DND-41 (cell line): ENCODE data around the gene TOM1L1.

ENCODE experiments used
- ATAC-seq: fragments of 200-7000 bp; cut with Tn5 transposase; 3 replicates; pipeline ENCODE4 v1.9.1; 2021; ENCODE audit warnings: low read depth; ENCODE audit not compliant: insufficient read depth
- DNase-seq: peaks from one replicate; pipeline ENCODE4 v3.0.0-alpha.2; 2020
- H2AFZ ChIP-seq: 2 replicates; pipeline ENCODE4 v1.6.0; 2012; ENCODE audit warnings: low read depth, low read length
- H3K27ac ChIP-seq: 2 replicates; pipeline ENCODE4 v1.5.1; 2012; ENCODE audit warnings: low read length, inconsistent platforms
- H3K27me3 ChIP-seq: fragments of 200-600 bp; sonication (generic); 2 replicates; pipeline ENCODE4 v1.6.0; 2012; ENCODE audit warnings: low read length, mild to moderate bottlenecking, inconsistent platforms; ENCODE audit not compliant: insufficient read depth, poor library complexity
- H3K36me3 ChIP-seq: 2 replicates; pipeline ENCODE4 v1.5.1; 2012; ENCODE audit warnings: low read length, inconsistent platforms; ENCODE audit not compliant: insufficient read depth
- H3K4me1 ChIP-seq: 2 replicates; pipeline ENCODE4 v1.5.1; 2012; ENCODE audit warnings: mild to moderate bottlenecking, low read length; ENCODE audit not compliant: insufficient read depth
- H3K4me2 ChIP-seq: 2 replicates; pipeline ENCODE4 v1.6.0; 2012; ENCODE audit warnings: mild to moderate bottlenecking, moderate library complexity, low read length, inconsistent platforms; ENCODE audit not compliant: insufficient read depth
- H3K4me3 ChIP-seq, 2 experiments: fragments of 200-600 bp in 1 of 2; shearing (Covaris generic) in 1 of 2; 2 replicates each; pipeline ENCODE4 v1.5.1; 2012 to 2016; ENCODE audit warnings: inconsistent platforms in 2 of 2, low read length in 2 of 2, mild to moderate bottlenecking in 2 of 2, low read depth in 1 of 2, moderate library complexity in 1 of 2
- H3K79me2 ChIP-seq: 2 replicates; pipeline ENCODE4 v1.6.0; 2012; ENCODE audit warnings: low read length, inconsistent platforms; ENCODE audit not compliant: insufficient read depth
- H3K9ac ChIP-seq: 2 replicates; pipeline ENCODE4 v1.6.0; 2012; ENCODE audit warnings: low read depth, mild to moderate bottlenecking, inconsistent platforms, low read length, moderate library complexity
- H3K9me3 ChIP-seq: 2 replicates; pipeline ENCODE4 v1.5.1; 2012; ENCODE audit warnings: low read length, moderate library complexity, mild to moderate bottlenecking, inconsistent platforms; ENCODE audit not compliant: insufficient read depth, severe bottlenecking
- H4K20me1 ChIP-seq: 2 replicates; pipeline ENCODE4 v1.6.0; 2012; ENCODE audit warnings: low read length; ENCODE audit not compliant: insufficient read depth
- EZH2 ChIP-seq: IDR thresholded peaks from 3 replicates; pipeline ENCODE4 v1.6.1; 2012; ENCODE audit warnings: borderline replicate concordance, low read depth, mild to moderate bottlenecking, moderate library complexity, low read length, inconsistent platforms; ENCODE audit not compliant: severe bottlenecking
- TF ChIP-seq, protein P1 (sequence below): IDR thresholded peaks from 2 replicates; pipeline ENCODE4 v1.5.1; 2012; ENCODE audit warnings: borderline replicate concordance, low read length, moderate library complexity, mild to moderate bottlenecking; ENCODE audit not compliant: poor library complexity, severe bottlenecking; ENCODE audit errors: extremely low read depth

The TOM1L1 gene

DNA sequence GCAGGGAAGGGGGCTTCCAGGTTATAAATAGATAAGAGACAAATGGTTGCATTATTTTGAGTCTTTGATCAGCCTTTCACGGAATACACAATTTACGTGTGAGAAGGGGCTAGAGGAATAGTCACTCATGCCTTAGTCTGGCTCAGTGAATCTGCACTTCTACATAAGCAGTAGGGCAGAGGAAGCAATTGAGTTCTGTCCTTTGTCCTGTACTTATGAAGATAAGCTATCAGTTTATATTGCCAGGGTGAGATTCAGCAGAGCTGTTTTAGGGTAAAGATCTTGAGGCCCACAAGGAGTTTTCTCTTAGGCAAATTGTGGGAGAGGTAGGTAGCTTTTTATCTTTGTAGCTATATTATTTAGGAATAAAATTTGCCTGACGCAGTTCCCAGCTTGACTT, 33.3 kb downstream of the TOM1L1 start:
- no peaks in the 10 kb centered on the region for H3K9me3 ChIP-seq
- H3K27me3 ChIP-seq = no peaks in the 10 kb centered on the region
- H3K9ac ChIP-seq = no peak overlapping the region
- H3K4me3 ChIP-seq = no peak overlapping the region
- no peaks in the 10 kb centered on the region for H3K79me2 ChIP-seq
- H3K36me3 ChIP-seq = no peaks in the 10 kb centered on the region
- TF ChIP-seq EZH2 = no peak
- TF ChIP-seq, protein P1, sequence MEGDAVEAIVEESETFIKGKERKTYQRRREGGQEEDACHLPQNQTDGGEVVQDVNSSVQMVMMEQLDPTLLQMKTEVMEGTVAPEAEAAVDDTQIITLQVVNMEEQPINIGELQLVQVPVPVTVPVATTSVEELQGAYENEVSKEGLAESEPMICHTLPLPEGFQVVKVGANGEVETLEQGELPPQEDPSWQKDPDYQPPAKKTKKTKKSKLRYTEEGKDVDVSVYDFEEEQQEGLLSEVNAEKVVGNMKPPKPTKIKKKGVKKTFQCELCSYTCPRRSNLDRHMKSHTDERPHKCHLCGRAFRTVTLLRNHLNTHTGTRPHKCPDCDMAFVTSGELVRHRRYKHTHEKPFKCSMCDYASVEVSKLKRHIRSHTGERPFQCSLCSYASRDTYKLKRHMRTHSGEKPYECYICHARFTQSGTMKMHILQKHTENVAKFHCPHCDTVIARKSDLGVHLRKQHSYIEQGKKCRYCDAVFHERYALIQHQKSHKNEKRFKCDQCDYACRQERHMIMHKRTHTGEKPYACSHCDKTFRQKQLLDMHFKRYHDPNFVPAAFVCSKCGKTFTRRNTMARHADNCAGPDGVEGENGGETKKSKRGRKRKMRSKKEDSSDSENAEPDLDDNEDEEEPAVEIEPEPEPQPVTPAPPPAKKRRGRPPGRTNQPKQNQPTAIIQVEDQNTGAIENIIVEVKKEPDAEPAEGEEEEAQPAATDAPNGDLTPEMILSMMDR = no peak
- no peak for ATAC-seq
- H4K20me1 ChIP-seq = no peaks in the 10 kb centered on the region
- DNase-seq = no peak
- H2AFZ ChIP-seq = no peak overlapping the region
- no peak overlapping the region for H3K4me2 ChIP-seq
- no peak overlapping the region for H3K27ac ChIP-seq
- H3K4me1 ChIP-seq = no peaks in the 10 kb centered on the region

DNA sequence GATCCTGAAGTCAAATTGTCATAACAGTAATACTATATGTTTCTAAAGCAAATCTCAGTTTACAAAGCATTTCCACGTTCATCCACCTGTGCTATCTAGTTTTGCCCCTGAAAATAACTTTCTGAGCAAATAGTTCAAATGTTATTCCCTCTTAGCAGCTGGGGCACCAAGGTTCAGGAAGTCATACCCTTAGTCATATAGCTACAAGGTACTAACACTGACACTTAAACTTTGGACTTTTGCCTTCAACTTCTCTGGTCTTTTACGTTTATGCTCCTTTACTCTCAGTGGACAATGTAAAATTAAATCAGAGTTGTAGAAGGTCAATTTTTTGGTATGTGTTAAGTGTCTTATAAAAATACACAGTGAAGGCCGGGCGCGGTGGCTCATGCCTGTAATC, 34.8 kb downstream of the TOM1L1 start:
- Histone ChIP-seq H3K4me1 (no peaks in the 10 kb centered on the region), H2AFZ (no peak overlapping the region), H3K27me3 (no peaks in the 10 kb centered on the region), H4K20me1 (no peaks in the 10 kb centered on the region), H3K4me3 (no peak overlapping the region), H3K27ac (no peak overlapping the region), H3K9ac (no peak overlapping the region), H3K4me2 (no peak overlapping the region), H3K79me2 (no peaks in the 10 kb centered on the region), H3K36me3 (no peaks in the 10 kb centered on the region), H3K9me3 (no peaks in the 10 kb centered on the region)
- DNase-seq (no peak), ATAC-seq (no peak)
- no peak for TF ChIP-seq EZH2
- TF ChIP-seq, protein P1 = no peak

DNA sequence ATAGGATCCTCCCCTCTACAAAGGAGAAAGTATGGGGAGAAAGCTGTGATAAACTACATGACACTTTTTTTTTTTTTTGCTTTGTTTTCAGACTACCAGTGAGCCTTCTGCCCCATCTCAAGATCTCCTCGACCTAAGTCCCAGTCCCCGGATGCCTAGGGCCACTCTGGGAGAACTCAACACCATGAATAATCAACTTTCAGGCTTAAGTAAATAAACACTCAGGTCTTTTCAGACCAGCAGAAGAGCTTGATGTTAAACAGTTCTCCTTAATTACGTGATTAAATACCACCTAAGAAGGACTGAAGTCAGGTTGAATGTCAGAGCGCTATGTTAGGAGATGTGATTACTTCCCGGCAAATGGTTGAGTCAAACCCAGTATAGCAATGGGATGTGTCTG, 36.4 kb downstream of the TOM1L1 start:
- Histone ChIP-seq H2AFZ (no peak overlapping the region), H3K27ac (no peak overlapping the region), H3K4me1 (no peaks in the 10 kb centered on the region), H3K9me3 (no peaks in the 10 kb centered on the region), H3K4me3 (no peak overlapping the region), H3K27me3 (no peaks in the 10 kb centered on the region), H3K9ac (no peak overlapping the region), H3K4me2 (no peak overlapping the region), H4K20me1 (no peaks in the 10 kb centered on the region), H3K36me3 (no peaks in the 10 kb centered on the region), H3K79me2 (no peaks in the 10 kb centered on the region)
- ATAC-seq (no peak), DNase-seq (no peak)
- no peak for TF ChIP-seq EZH2
- TF ChIP-seq, protein P1 = no peak

DNA sequence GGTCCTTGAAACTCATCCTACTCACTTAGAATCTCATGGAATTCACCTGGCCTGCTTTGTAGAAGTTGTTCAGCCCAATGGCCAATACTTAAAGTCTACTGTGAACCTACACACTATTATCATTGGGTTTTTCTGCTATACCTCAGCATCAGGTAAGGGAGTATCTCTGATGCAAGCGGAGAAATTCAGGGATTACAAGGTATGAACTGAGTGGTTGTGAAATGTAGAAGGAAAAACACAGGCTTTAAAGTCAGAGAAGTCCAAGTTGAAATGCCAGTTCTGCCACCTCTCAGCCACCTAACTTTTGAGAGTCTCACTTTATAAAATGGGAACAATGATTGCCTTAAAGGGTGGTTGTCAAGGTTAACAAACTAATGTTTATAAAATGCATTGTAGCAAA, 36.8 kb downstream of the TOM1L1 start:
- Histone ChIP-seq H3K79me2 (no peaks in the 10 kb centered on the region), H2AFZ (no peak overlapping the region), H3K9me3 (no peaks in the 10 kb centered on the region), H3K4me2 (no peak overlapping the region), H3K9ac (no peak overlapping the region), H4K20me1 (no peaks in the 10 kb centered on the region), H3K27me3 (no peaks in the 10 kb centered on the region), H3K4me3 (no peak overlapping the region), H3K4me1 (no peaks in the 10 kb centered on the region), H3K36me3 (no peaks in the 10 kb centered on the region), H3K27ac (no peak overlapping the region)
- TF ChIP-seq, protein P1 = no peak
- DNase-seq = no peak
- ATAC-seq = no peak
